Epithelial cell of proximal tubule (primary cell): Measurements from ENCODE around the gene OMG. TPM values are rescaled to one million over a fixed set of nuclear protein-coding genes. Genes with fewer than 3 reads are reported as not detected.
"Not testable (repeated sequence)": the region's sequence is repeated elsewhere in the genome, so short reads cannot be mapped to it uniquely, and the experiment has no call there.

Experiments
- DNase-seq: peaks from one replicate; pipeline ENCODE4 v3.0.0-alpha.2; 2011; ENCODE audit warnings: low read depth
- H3K4me3 ChIP-seq: 2 replicates; pipeline ENCODE4 v1.5.1; 2011; ENCODE audit warnings: low read depth, mild to moderate bottlenecking, low read length
- CTCF ChIP-seq: conservative IDR thresholded peaks from 2 replicates; pipeline ENCODE4 v1.5.1; 2012; ENCODE audit warnings: low read depth, mild to moderate bottlenecking, low read length
- total RNA-seq: library from RNA; depleted of rRNA; stranded (reverse); fragments of >200 nt; gene quantifications from 2 replicates; pipeline ENCODE4 v1.2.3, GENCODE V29; 2015

Gene OMG
- total RNA-seq, 1 donor from 2014 or later = not detected

GRCh38 chr17:31293581-31293980 lies 3.5 kb downstream of the OMG start:
- no peak for TF ChIP-seq CTCF
- no peak overlapping the region for H3K4me3 ChIP-seq
- DNase-seq = no peak

- H3K4me3 ChIP-seq = no peak overlapping the region
- TF ChIP-seq CTCF = no peak
- no peak for DNase-seq
These were observed 5.2 kb downstream of the OMG start for GRCh38 chr17:31291820-31292219.

GRCh38 chr17:31289790-31290189 lies 7.2 kb downstream of the OMG start:
- TF ChIP-seq CTCF = no peak
- no peak overlapping the region for H3K4me3 ChIP-seq
- no peak for DNase-seq

GRCh38 chr17:31287932-31288331 lies 9.1 kb downstream of the OMG start:
- not testable (repeated sequence) for H3K4me3 ChIP-seq, DNase-seq

- no peak for DNase-seq
- H3K4me3 ChIP-seq = no peak overlapping the region
- no peak for TF ChIP-seq CTCF
These were observed 10.5 kb downstream of the OMG start for GRCh38 chr17:31286587-31286986.

- no peak for DNase-seq
- TF ChIP-seq CTCF = no peak
- no peak overlapping the region for H3K4me3 ChIP-seq
These were observed 13.2 kb downstream of the OMG start for GRCh38 chr17:31283841-31284240.

GRCh38 chr17:31281061-31281460 lies 16.0 kb downstream of the OMG start:
- no peak for DNase-seq
- no peak overlapping the region for H3K4me3 ChIP-seq
- TF ChIP-seq CTCF = no peak

GRCh38 chr17:31279401-31279800 lies 17.6 kb downstream of the OMG start:
- no peak overlapping the region for H3K4me3 ChIP-seq
- TF ChIP-seq CTCF = no peak
- no peak for DNase-seq
